GM23338 (cell line): ENCODE measurements around the gene KLHDC8A. TPM values are rescaled to one million over a fixed set of nuclear protein-coding genes. Genes with fewer than 3 reads are reported as not detected.
A peak's percentile ranks its signal among the peaks of the same experiment; 100 is the strongest.

Experiments
- ATAC-seq: fragments of 200-7000 bp; cut with Tn5 transposase; 3 replicates; pipeline ENCODE4 v1.9.1; 2020
- DNase-seq: peaks from one replicate; pipeline ENCODE4 v3.0.0-alpha.2; 2015; ENCODE audit warnings: low spot score
- H2AFZ ChIP-seq: fragments of 200-600 bp; sonication (generic); 2 replicates; pipeline ENCODE4 v1.8.0; 2016; ENCODE audit warnings: antibody characterized with exemption, mild to moderate bottlenecking, moderate library complexity
- H3F3A ChIP-seq: fragments of 200-600 bp; sonication (generic); replicated peaks from 2 replicates; pipeline ENCODE4 v1.8.0; 2017; ENCODE audit warnings: antibody characterized with exemption, mixed run types, low read depth
- H3K27ac ChIP-seq: fragments of 200-600 bp; sonication (generic); 2 replicates; pipeline ENCODE4 v1.6.1; 2016; ENCODE audit warnings: low read depth
- H3K27me3 ChIP-seq: fragments of 200-600 bp; sonication (generic); 2 replicates; pipeline ENCODE4 v1.8.0; 2016; ENCODE audit warnings: mild to moderate bottlenecking, mixed run types, moderate library complexity; ENCODE audit not compliant: insufficient read depth
- H3K36me3 ChIP-seq: fragments of 200-600 bp; sonication (generic); 2 replicates; pipeline ENCODE4 v1.8.0; 2016; ENCODE audit warnings: mild to moderate bottlenecking; ENCODE audit not compliant: insufficient read depth
- H3K4me1 ChIP-seq: fragments of 200-600 bp; sonication (generic); 2 replicates; pipeline ENCODE4 v1.8.0; 2016; ENCODE audit warnings: mild to moderate bottlenecking, moderate library complexity; ENCODE audit not compliant: insufficient read depth
- H3K4me2 ChIP-seq: fragments of 200-600 bp; sonication (generic); 2 replicates; pipeline ENCODE4 v1.7.1; 2017; ENCODE audit warnings: mixed run types
- H3K4me3 ChIP-seq: fragments of 200-600 bp; sonication (generic); 2 replicates; pipeline ENCODE4 v1.6.1; 2016; ENCODE audit warnings: mixed run types
- H3K79me2 ChIP-seq: fragments of 200-600 bp; sonication (generic); replicated peaks from 2 replicates; pipeline ENCODE4 v1.8.0; 2017; ENCODE audit warnings: mild to moderate bottlenecking; ENCODE audit not compliant: insufficient read depth
- H3K9me2 ChIP-seq: fragments of 200-600 bp; sonication (generic); 2 replicates; pipeline ENCODE4 v1.8.0; 2017; ENCODE audit not compliant: insufficient read depth
- H4K20me1 ChIP-seq: fragments of 200-600 bp; sonication (generic); replicated peaks from 2 replicates; pipeline ENCODE4 v1.8.0; 2017; ENCODE audit warnings: mild to moderate bottlenecking; ENCODE audit not compliant: insufficient read depth
- H3K27ac Mint-ChIP-seq: 2 replicates; pipeline ENCODE4 v1.8.0; 2020; ENCODE audit warnings: inconsistent platforms, mild to moderate bottlenecking, moderate library complexity, mixed read lengths
- H3K27me3 Mint-ChIP-seq: 3 replicates; pipeline ENCODE4 v1.8.0; 2022; ENCODE audit warnings: low read depth, mild to moderate bottlenecking, moderate library complexity, mixed read lengths, inconsistent platforms; ENCODE audit not compliant: insufficient read depth, poor library complexity
- H3K36me3 Mint-ChIP-seq: 3 replicates; pipeline ENCODE4 v1.8.0; 2021; ENCODE audit warnings: low read depth, mild to moderate bottlenecking, inconsistent platforms, moderate library complexity, mixed read lengths
- H3K4me1 Mint-ChIP-seq: 3 replicates; pipeline ENCODE4 v1.8.0; 2020; ENCODE audit warnings: mild to moderate bottlenecking, inconsistent platforms, mixed read lengths
- H3K4me3 Mint-ChIP-seq: 3 replicates; pipeline ENCODE4 v1.8.0; 2021; ENCODE audit warnings: moderate library complexity, mild to moderate bottlenecking, inconsistent platforms, mixed read lengths
- H3K9me3 Mint-ChIP-seq: 3 replicates; pipeline ENCODE4 v1.8.0; 2020; ENCODE audit warnings: moderate library complexity, mild to moderate bottlenecking, inconsistent platforms, mixed read lengths
- CREB1 ChIP-seq: fragments of 250-450 bp; sonication (Bioruptor Pico); IDR thresholded peaks from 2 replicates; pipeline ENCODE4 v1.5.0; 2020; ENCODE audit warnings: low read depth, mild to moderate bottlenecking, moderate library complexity
- ETS1 ChIP-seq: IDR thresholded peaks from 2 replicates; pipeline ENCODE4 v1.6.1; 2016; ENCODE audit warnings: antibody characterized with exemption
- EZH2 ChIP-seq: fragments of 200-600 bp; sonication (generic); IDR thresholded peaks from one replicate; pipeline ENCODE4 v1.8.0; 2017; ENCODE audit warnings: antibody characterized with exemption, mild to moderate bottlenecking, low read depth; ENCODE audit not compliant: unreplicated experiment
- EZH2phosphoT487 ChIP-seq: fragments of 200-600 bp; sonication (generic); IDR thresholded peaks from one replicate; pipeline ENCODE4 v1.8.1; 2018; ENCODE audit warnings: antibody characterized with exemption; ENCODE audit not compliant: unreplicated experiment
- JUNB ChIP-seq: IDR thresholded peaks from one replicate; pipeline ENCODE4 v1.6.1; 2016; ENCODE audit warnings: antibody characterized with exemption; ENCODE audit not compliant: unreplicated experiment
- POLR2AphosphoS5 ChIP-seq: IDR thresholded peaks from 2 replicates; pipeline ENCODE4 v1.6.1; 2016; ENCODE audit warnings: antibody characterized with exemption, low read depth
- STAT1 ChIP-seq: IDR thresholded peaks from one replicate; pipeline ENCODE4 v1.6.1; 2016; ENCODE audit warnings: antibody characterized with exemption; ENCODE audit not compliant: unreplicated experiment
- ZNF114 ChIP-seq: fragments of 250-450 bp; sonication (Bioruptor Pico); IDR thresholded peaks from 2 replicates; pipeline ENCODE4 v1.5.0; 2020; ENCODE audit warnings: mild to moderate bottlenecking, moderate library complexity
- ZNF331 ChIP-seq: fragments of 250-450 bp; sonication (Bioruptor Pico); IDR thresholded peaks from 2 replicates; pipeline ENCODE4 v1.5.0; 2020; ENCODE audit warnings: low read depth, mild to moderate bottlenecking, moderate library complexity
- polyA plus RNA-seq: library from polyadenylated mRNA; unstranded; fragments of >200 nt; fragmentation: Nextera tagmentation; extraction: Ambion mirVana; gene quantifications from 2 replicates; pipeline ENCODE4 v1.2.1, GENCODE V29; 2016
- total RNA-seq: library from RNA; depleted of rRNA; stranded (reverse); fragments of >200 nt; shearing (Covaris generic); gene quantifications from 2 replicates; pipeline ENCODE4 v1.2.3, GENCODE V29; 2014
- TF ChIP-seq, protein P1 (sequence below), 2 experiments: fragments of 200-600 bp in 1 of 2; sonication (generic) in 1 of 2; conservative IDR thresholded peaks; 2 replicates each; pipeline versions ENCODE4 v1.5.1 to v1.6.1; 2016 to 2017; ENCODE audit warnings: antibody characterized with exemption in 2 of 2, low read depth in 2 of 2, mild to moderate bottlenecking in 2 of 2, moderate library complexity in 1 of 2
- TF ChIP-seq, protein P2 (sequence below): IDR thresholded peaks from one replicate; pipeline ENCODE4 v1.6.1; 2018; ENCODE audit warnings: antibody characterized with exemption; ENCODE audit not compliant: unreplicated experiment

Gene KLHDC8A
- total and polyA plus RNA-seq, 2 experiments from 2014 or later, result 1.7 to 2.8 TPM

- DNase-seq (peak; percentile 33), ATAC-seq (peak; percentile 58)
- H3F3A ChIP-seq, result no peaks in the 10 kb centered on the region
- peaks cover 6% of the 10 kb centered on the region for H3K27me3 Mint-ChIP-seq
- H2AFZ ChIP-seq, result no peak overlapping the region
- no peaks in the 10 kb centered on the region for H3K79me2 ChIP-seq
- no peak for TF ChIP-seq ZNF114 (CRISPR knock-in tag)
- TF ChIP-seq, protein P1, sequence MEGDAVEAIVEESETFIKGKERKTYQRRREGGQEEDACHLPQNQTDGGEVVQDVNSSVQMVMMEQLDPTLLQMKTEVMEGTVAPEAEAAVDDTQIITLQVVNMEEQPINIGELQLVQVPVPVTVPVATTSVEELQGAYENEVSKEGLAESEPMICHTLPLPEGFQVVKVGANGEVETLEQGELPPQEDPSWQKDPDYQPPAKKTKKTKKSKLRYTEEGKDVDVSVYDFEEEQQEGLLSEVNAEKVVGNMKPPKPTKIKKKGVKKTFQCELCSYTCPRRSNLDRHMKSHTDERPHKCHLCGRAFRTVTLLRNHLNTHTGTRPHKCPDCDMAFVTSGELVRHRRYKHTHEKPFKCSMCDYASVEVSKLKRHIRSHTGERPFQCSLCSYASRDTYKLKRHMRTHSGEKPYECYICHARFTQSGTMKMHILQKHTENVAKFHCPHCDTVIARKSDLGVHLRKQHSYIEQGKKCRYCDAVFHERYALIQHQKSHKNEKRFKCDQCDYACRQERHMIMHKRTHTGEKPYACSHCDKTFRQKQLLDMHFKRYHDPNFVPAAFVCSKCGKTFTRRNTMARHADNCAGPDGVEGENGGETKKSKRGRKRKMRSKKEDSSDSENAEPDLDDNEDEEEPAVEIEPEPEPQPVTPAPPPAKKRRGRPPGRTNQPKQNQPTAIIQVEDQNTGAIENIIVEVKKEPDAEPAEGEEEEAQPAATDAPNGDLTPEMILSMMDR (conservative IDR thresholded peaks at IDR 0.05; ENCODE audit: low read depth in 2 of 2), result no peak
- TF ChIP-seq STAT1, result no peak
- TF ChIP-seq, protein P2, sequence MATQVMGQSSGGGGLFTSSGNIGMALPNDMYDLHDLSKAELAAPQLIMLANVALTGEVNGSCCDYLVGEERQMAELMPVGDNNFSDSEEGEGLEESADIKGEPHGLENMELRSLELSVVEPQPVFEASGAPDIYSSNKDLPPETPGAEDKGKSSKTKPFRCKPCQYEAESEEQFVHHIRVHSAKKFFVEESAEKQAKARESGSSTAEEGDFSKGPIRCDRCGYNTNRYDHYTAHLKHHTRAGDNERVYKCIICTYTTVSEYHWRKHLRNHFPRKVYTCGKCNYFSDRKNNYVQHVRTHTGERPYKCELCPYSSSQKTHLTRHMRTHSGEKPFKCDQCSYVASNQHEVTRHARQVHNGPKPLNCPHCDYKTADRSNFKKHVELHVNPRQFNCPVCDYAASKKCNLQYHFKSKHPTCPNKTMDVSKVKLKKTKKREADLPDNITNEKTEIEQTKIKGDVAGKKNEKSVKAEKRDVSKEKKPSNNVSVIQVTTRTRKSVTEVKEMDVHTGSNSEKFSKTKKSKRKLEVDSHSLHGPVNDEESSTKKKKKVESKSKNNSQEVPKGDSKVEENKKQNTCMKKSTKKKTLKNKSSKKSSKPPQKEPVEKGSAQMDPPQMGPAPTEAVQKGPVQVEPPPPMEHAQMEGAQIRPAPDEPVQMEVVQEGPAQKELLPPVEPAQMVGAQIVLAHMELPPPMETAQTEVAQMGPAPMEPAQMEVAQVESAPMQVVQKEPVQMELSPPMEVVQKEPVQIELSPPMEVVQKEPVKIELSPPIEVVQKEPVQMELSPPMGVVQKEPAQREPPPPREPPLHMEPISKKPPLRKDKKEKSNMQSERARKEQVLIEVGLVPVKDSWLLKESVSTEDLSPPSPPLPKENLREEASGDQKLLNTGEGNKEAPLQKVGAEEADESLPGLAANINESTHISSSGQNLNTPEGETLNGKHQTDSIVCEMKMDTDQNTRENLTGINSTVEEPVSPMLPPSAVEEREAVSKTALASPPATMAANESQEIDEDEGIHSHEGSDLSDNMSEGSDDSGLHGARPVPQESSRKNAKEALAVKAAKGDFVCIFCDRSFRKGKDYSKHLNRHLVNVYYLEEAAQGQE, result no peak
- TF ChIP-seq JUNB, result no peak
- no peak for TF ChIP-seq CREB1 (CRISPR knock-in tag)
- TF ChIP-seq ETS1, result no peak
- no peak for TF ChIP-seq POLR2AphosphoS5
- TF ChIP-seq EZH2phosphoT487, result no peak
- no peak for TF ChIP-seq EZH2
- no peak for TF ChIP-seq ZNF331 (CRISPR knock-in tag)
- H3K27ac Mint-ChIP-seq, result no peak overlapping the region
- H4K20me1 ChIP-seq, result no peaks in the 10 kb centered on the region
- no peaks in the 10 kb centered on the region for H3K36me3 Mint-ChIP-seq
- H3K4me1 ChIP-seq, result peaks cover 7% of the 10 kb centered on the region
- no peaks in the 10 kb centered on the region for H3K27me3 ChIP-seq
- no peaks in the 10 kb centered on the region for H3K9me3 Mint-ChIP-seq
- no peak overlapping the region for H3K4me3 ChIP-seq
- no peaks in the 10 kb centered on the region for H3K9me2 ChIP-seq
- no peak overlapping the region for H3K4me2 ChIP-seq
- H3K4me1 Mint-ChIP-seq, result no peaks in the 10 kb centered on the region; the same call in 2 of the 3 replicates
- no peak overlapping the region for H3K27ac ChIP-seq
- no peaks in the 10 kb centered on the region for H3K36me3 ChIP-seq
- no peak overlapping the region for H3K4me3 Mint-ChIP-seq
Measured at GRCh38 chr1:205382561-205382960, 25.8 kb upstream of the KLHDC8A start.
